HG03066 (cell line): Measurements from ENCODE around the gene OPCML.

Source experiments
- ATAC-seq: cut with Tn5 transposase; IDR thresholded peaks from one replicate; pipeline ENCODE4 v1.9.1; 2021; ENCODE audit warnings: low read depth; ENCODE audit not compliant: unreplicated experiment

Gene OPCML

GRCh38 chr11:133011604-133012003 lies 520.7 kb downstream of the OPCML start:
- no peak for ATAC-seq

GRCh38 chr11:133007027-133007584 lies 525.2 kb downstream of the OPCML start:
- ATAC-seq = no peak

- no peak for ATAC-seq
These were observed 527.9 kb downstream of the OPCML start for GRCh38 chr11:133004369-133004768.

- no peak for ATAC-seq
These were observed 532.8 kb downstream of the OPCML start for GRCh38 chr11:132999516-132999915.

- ATAC-seq = no peak
These were observed 533.3 kb downstream of the OPCML start for GRCh38 chr11:132999031-132999430.

- no peak for ATAC-seq
These were observed 534.9 kb downstream of the OPCML start for GRCh38 chr11:132997396-132997795.

GRCh38 chr11:132994966-132995365 lies 537.3 kb downstream of the OPCML start:
- no peak for ATAC-seq

GRCh38 chr11:132993991-132994502 lies 538.3 kb downstream of the OPCML start:
- no peak for ATAC-seq

GRCh38 chr11:132992838-132993631 lies 539.3 kb downstream of the OPCML start:
- no peak for ATAC-seq

GRCh38 chr11:132988411-132988810 lies 543.9 kb downstream of the OPCML start:
- no peak for ATAC-seq

GRCh38 chr11:132987936-132988335 lies 544.4 kb downstream of the OPCML start:
- no peak for ATAC-seq

- no peak for ATAC-seq
These were observed 548.7 kb downstream of the OPCML start for GRCh38 chr11:132983641-132983978.

- ATAC-seq = no peak
These were observed 549.3 kb downstream of the OPCML start for GRCh38 chr11:132982772-132983640.

GRCh38 chr11:132981131-132981956 lies 551.0 kb downstream of the OPCML start:
- ATAC-seq = no peak

- no peak for ATAC-seq
These were observed 551.6 kb downstream of the OPCML start for GRCh38 chr11:132980670-132981069.

- no peak for ATAC-seq
These were observed 554.6 kb downstream of the OPCML start for GRCh38 chr11:132977746-132978145.

GRCh38 chr11:132977241-132977640 lies 555.1 kb downstream of the OPCML start:
- no peak for ATAC-seq

- ATAC-seq = no peak
These were observed 556.2 kb downstream of the OPCML start for GRCh38 chr11:132976115-132976514.

GRCh38 chr11:132973686-132974085 lies 558.6 kb downstream of the OPCML start:
- no peak for ATAC-seq

- no peak for ATAC-seq
These were observed 559.7 kb downstream of the OPCML start for GRCh38 chr11:132972565-132972964.
